Measurements from ENCODE around the gene STAT4.

Gene STAT4

DNA sequence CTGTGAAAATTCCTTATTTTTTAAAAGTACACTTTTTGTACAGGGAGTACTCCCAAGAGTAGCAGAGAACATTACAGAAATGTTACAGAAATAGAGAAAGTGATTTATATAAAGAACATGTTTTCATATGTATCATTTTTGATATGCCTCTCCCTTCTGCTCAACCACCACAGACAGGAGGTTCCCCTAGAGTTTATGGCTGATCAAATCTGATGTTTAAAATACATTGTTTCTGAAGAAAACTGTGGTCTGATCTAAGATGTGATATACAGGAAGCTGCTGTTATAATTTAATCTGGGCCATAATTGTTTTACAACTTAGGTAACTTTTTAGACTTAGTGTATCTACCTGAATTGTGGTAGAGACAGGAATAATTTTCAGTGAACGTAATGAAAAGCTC, 37.0 kb downstream of the STAT4 start:
- no peak for ATAC-seq
- TF ChIP-seq RARB (CRISPR knock-in tag; IDR thresholded peaks at IDR 0.05) (no peak), ZFP3 (CRISPR knock-in tag; IDR thresholded peaks at IDR 0.05) (no peak), ZC3H10 (CRISPR knock-in tag; IDR thresholded peaks at IDR 0.05) (no peak), PPARA (CRISPR knock-in tag; IDR thresholded peaks at IDR 0.05; ENCODE audit: borderline replicate concordance) (no peak)

DNA sequence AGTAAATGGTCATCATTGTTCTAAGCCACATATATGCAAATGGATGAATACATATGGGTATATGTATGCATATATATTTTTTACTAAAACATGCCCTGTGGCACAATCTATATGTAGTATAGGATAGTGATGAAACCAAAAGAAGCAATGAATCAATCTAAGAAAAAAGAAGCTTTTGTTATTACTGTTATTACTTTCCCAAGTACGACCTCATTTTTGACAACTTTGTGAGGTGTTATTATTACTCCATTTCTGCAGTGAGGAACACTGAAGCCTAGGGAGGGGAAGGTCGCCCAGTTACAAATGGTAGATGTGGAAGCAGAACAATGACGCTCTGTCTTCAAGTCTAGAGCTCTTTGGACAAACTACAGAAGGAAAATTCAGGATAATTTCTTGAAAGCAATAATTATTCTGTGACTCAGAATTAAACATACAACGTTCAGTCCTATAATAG, 38.3 kb downstream of the STAT4 start:
- no peak for ATAC-seq
- no peak for TF ChIP-seq OSR1 (CRISPR knock-in tag; IDR thresholded peaks at IDR 0.05)
- TF ChIP-seq RARB (CRISPR knock-in tag; IDR thresholded peaks at IDR 0.05) = no peak
- TF ChIP-seq PPARA (CRISPR knock-in tag; IDR thresholded peaks at IDR 0.05; ENCODE audit: borderline replicate concordance) = no peak
- no peak for TF ChIP-seq TOX (CRISPR knock-in tag; IDR thresholded peaks at IDR 0.05; ENCODE audit: borderline replicate concordance)
- TF ChIP-seq TCF4 (CRISPR knock-in tag; IDR thresholded peaks at IDR 0.05; ENCODE audit: borderline replicate concordance) = no peak
- no peak for TF ChIP-seq ISL1 (CRISPR knock-in tag; IDR thresholded peaks at IDR 0.05)
- no peak for TF ChIP-seq ESRRG (CRISPR knock-in tag; IDR thresholded peaks at IDR 0.05)
- TF ChIP-seq POU6F1 (CRISPR knock-in tag; IDR thresholded peaks at IDR 0.05; ENCODE audit: borderline replicate concordance, low read depth) = no peak
- no peak for TF ChIP-seq ZNF8 (CRISPR knock-in tag; IDR thresholded peaks at IDR 0.05)
- TF ChIP-seq, protein P1, sequence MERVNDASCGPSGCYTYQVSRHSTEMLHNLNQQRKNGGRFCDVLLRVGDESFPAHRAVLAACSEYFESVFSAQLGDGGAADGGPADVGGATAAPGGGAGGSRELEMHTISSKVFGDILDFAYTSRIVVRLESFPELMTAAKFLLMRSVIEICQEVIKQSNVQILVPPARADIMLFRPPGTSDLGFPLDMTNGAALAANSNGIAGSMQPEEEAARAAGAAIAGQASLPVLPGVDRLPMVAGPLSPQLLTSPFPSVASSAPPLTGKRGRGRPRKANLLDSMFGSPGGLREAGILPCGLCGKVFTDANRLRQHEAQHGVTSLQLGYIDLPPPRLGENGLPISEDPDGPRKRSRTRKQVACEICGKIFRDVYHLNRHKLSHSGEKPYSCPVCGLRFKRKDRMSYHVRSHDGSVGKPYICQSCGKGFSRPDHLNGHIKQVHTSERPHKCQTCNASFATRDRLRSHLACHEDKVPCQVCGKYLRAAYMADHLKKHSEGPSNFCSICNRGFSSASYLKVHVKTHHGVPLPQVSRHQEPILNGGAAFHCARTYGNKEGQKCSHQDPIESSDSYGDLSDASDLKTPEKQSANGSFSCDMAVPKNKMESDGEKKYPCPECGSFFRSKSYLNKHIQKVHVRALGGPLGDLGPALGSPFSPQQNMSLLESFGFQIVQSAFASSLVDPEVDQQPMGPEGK (CRISPR knock-in tag; IDR thresholded peaks at IDR 0.05; ENCODE audit: borderline replicate concordance) = no peak
- TF ChIP-seq, protein P2, sequence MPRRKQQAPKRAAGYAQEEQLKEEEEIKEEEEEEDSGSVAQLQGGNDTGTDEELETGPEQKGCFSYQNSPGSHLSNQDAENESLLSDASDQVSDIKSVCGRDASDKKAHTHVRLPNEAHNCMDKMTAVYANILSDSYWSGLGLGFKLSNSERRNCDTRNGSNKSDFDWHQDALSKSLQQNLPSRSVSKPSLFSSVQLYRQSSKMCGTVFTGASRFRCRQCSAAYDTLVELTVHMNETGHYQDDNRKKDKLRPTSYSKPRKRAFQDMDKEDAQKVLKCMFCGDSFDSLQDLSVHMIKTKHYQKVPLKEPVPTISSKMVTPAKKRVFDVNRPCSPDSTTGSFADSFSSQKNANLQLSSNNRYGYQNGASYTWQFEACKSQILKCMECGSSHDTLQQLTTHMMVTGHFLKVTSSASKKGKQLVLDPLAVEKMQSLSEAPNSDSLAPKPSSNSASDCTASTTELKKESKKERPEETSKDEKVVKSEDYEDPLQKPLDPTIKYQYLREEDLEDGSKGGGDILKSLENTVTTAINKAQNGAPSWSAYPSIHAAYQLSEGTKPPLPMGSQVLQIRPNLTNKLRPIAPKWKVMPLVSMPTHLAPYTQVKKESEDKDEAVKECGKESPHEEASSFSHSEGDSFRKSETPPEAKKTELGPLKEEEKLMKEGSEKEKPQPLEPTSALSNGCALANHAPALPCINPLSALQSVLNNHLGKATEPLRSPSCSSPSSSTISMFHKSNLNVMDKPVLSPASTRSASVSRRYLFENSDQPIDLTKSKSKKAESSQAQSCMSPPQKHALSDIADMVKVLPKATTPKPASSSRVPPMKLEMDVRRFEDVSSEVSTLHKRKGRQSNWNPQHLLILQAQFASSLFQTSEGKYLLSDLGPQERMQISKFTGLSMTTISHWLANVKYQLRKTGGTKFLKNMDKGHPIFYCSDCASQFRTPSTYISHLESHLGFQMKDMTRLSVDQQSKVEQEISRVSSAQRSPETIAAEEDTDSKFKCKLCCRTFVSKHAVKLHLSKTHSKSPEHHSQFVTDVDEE (CRISPR knock-in tag; IDR thresholded peaks at IDR 0.05) = no peak
- TF ChIP-seq, protein P3, sequence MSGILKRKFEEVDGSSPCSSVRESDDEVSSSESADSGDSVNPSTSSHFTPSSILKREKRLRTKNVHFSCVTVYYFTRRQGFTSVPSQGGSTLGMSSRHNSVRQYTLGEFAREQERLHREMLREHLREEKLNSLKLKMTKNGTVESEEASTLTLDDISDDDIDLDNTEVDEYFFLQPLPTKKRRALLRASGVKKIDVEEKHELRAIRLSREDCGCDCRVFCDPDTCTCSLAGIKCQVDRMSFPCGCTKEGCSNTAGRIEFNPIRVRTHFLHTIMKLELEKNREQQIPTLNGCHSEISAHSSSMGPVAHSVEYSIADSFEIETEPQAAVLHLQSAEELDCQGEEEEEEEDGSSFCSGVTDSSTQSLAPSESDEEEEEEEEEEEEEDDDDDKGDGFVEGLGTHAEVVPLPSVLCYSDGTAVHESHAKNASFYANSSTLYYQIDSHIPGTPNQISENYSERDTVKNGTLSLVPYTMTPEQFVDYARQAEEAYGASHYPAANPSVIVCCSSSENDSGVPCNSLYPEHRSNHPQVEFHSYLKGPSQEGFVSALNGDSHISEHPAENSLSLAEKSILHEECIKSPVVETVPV (CRISPR knock-in tag; IDR thresholded peaks at IDR 0.05) = no peak
- no peak for TF ChIP-seq SNAI2 (CRISPR knock-in tag; IDR thresholded peaks at IDR 0.05)
- TF ChIP-seq ARNTL (CRISPR knock-in tag; IDR thresholded peaks at IDR 0.05; ENCODE audit: borderline replicate concordance, low read depth) = no peak
- TF ChIP-seq BACH2 (CRISPR knock-in tag; IDR thresholded peaks at IDR 0.05; ENCODE audit: borderline replicate concordance) = no peak

GRCh38 chr2:191109888-191110287, 40.9 kb downstream of the STAT4 start:
- TF ChIP-seq, protein P2 (CRISPR knock-in tag; IDR thresholded peaks at IDR 0.05) = no peak
- TF ChIP-seq, protein P4, sequence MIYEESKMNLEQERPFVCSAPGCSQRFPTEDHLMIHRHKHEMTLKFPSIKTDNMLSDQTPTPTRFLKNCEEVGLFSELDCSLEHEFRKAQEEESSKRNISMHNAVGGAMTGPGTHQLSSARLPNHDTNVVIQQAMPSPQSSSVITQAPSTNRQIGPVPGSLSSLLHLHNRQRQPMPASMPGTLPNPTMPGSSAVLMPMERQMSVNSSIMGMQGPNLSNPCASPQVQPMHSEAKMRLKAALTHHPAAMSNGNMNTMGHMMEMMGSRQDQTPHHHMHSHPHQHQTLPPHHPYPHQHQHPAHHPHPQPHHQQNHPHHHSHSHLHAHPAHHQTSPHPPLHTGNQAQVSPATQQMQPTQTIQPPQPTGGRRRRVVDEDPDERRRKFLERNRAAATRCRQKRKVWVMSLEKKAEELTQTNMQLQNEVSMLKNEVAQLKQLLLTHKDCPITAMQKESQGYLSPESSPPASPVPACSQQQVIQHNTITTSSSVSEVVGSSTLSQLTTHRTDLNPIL (CRISPR knock-in tag; IDR thresholded peaks at IDR 0.05; ENCODE audit: low read depth) = no peak
- TF ChIP-seq OSR1 (CRISPR knock-in tag; IDR thresholded peaks at IDR 0.05) (no peak), ZNF70 (CRISPR knock-in tag; IDR thresholded peaks at IDR 0.05) (no peak), ZNF8 (CRISPR knock-in tag; IDR thresholded peaks at IDR 0.05) (no peak), ZFP30 (CRISPR knock-in tag; IDR thresholded peaks at IDR 0.05) (no peak), ESRRG (CRISPR knock-in tag; IDR thresholded peaks at IDR 0.05) (no peak), GLIS3 (CRISPR knock-in tag; IDR thresholded peaks at IDR 0.05) (no peak), SNAI2 (CRISPR knock-in tag; IDR thresholded peaks at IDR 0.05) (no peak), ZFP3 (CRISPR knock-in tag; IDR thresholded peaks at IDR 0.05) (no peak), TCF4 (CRISPR knock-in tag; IDR thresholded peaks at IDR 0.05; ENCODE audit: borderline replicate concordance) (no peak), RARB (CRISPR knock-in tag; IDR thresholded peaks at IDR 0.05) (no peak), BACH2 (CRISPR knock-in tag; IDR thresholded peaks at IDR 0.05; ENCODE audit: borderline replicate concordance) (no peak)
- TF ChIP-seq, protein P1 (CRISPR knock-in tag; IDR thresholded peaks at IDR 0.05; ENCODE audit: borderline replicate concordance) = no peak
- no peak for ATAC-seq

All from SK-N-SH treated with all-trans-retinoic acid at 6 μM for 48 hours (cell line).